GM12878 (cell line): ENCODE measurements around the gene SCLT1. TPM values are rescaled to one million over a fixed set of nuclear protein-coding genes. Genes with fewer than 3 reads are reported as not detected.
"Not testable (repeated sequence)": the region's sequence is repeated elsewhere in the genome, so short reads cannot be mapped to it uniquely, and the experiment has no call there.

Experiments
- ATAC-seq: fragments of 200-7000 bp; cut with Tn5 transposase; 3 replicates; pipeline ENCODE4 v1.9.1; 2020; ENCODE audit warnings: mild to moderate bottlenecking, moderate library complexity
- BruUV-seq: library from RNA; stranded (reverse); fragments of 400-500 nt; replicated peaks from 2 replicates; lab custom pipeline; 2021; lab: Mats Ljungman, UMichigan
- CTCF ChIA-PET: fragments of 300-600 bp; sonication (Branson Sonifier 250); formaldehyde crosslinking; extraction: SDS; loops from one replicate; lab custom pipeline; 2021; ENCODE audit warnings: inconsistent platforms; lab: Yijun Ruan, JAX
- POLR2A ChIA-PET: fragments of 350-600 bp; formaldehyde crosslinking; extraction: SDS; loops from one replicate; lab custom pipeline; 2021; ENCODE audit warnings: inconsistent platforms; lab: Charles Lee
- RAD21 ChIA-PET: fragments of 300-600 bp; sonication (Branson Sonifier 250); formaldehyde crosslinking; loops from one replicate; lab custom pipeline; 2023; ENCODE audit warnings: antibody characterized with exemption; ENCODE audit not compliant: unreplicated experiment; lab: Charles Lee
- SMC1A ChIA-PET: fragments of 300-600 bp; sonication (Branson Sonifier 250); formaldehyde crosslinking; loops from one replicate; lab custom pipeline; 2023; ENCODE audit not compliant: unreplicated experiment, uncharacterized antibody; lab: Charles Lee
- DNase-seq: peaks from one replicate; pipeline ENCODE4 v3.0.0-alpha.2; 2011; ENCODE audit warnings: low read depth, low spot score
- FAIRE-seq: peaks from 3 replicates; lab custom pipeline; 2011; peaks lifted over from hg19 to GRCh38; lab: Jason Lieb, UNC
- H2AFZ ChIP-seq: 2 replicates; pipeline ENCODE4 v1.6.0; 2011; ENCODE audit warnings: low read depth, low read length, control low read depth; ENCODE audit not compliant: control insufficient read depth
- H3K27ac ChIP-seq: 2 replicates; pipeline ENCODE4 v1.5.1; 2011; ENCODE audit warnings: control low read depth; ENCODE audit not compliant: control insufficient read depth, insufficient read depth
- H3K27me3 ChIP-seq, 2 experiments: replicated peaks in 1 of 2; 2 replicates each; pipeline versions ENCODE4 v1.6.0 to v1.6.1; 2011; ENCODE audit warnings: low read length in 1 of 2; ENCODE audit not compliant: control insufficient read depth in 2 of 2, insufficient read depth in 2 of 2
- H3K36me3 ChIP-seq, 2 experiments: 2 replicates each; pipeline ENCODE4 v1.5.1; 2011; ENCODE audit warnings: low read length in 1 of 2; ENCODE audit not compliant: control insufficient read depth in 2 of 2, insufficient read depth in 2 of 2
- H3K4me1 ChIP-seq: 2 replicates; pipeline ENCODE4 v1.6.1; 2011; ENCODE audit warnings: mild to moderate bottlenecking, low read length, moderate library complexity, mixed read lengths; ENCODE audit not compliant: control insufficient read depth, insufficient read depth
- H3K4me2 ChIP-seq: 2 replicates; pipeline ENCODE4 v1.6.0; 2011; ENCODE audit warnings: control low read depth; ENCODE audit not compliant: control insufficient read depth, insufficient read depth
- H3K4me3 ChIP-seq: fragments of 200-600 bp; sonication (generic); 2 replicates; pipeline ENCODE4 v1.5.1; 2016
- H3K79me2 ChIP-seq: 2 replicates; pipeline ENCODE4 v1.6.0; 2011; ENCODE audit warnings: low read length; ENCODE audit not compliant: control insufficient read depth, insufficient read depth
- H3K9ac ChIP-seq: 2 replicates; pipeline ENCODE4 v1.8.0; 2011; ENCODE audit warnings: low read length, control low read depth, mixed read lengths; ENCODE audit not compliant: control insufficient read depth, insufficient read depth
- H3K9me3 ChIP-seq: replicated peaks from 3 replicates; pipeline ENCODE4 v1.5.1; 2011; ENCODE audit warnings: mild to moderate bottlenecking, low read length; ENCODE audit not compliant: control insufficient read depth, insufficient read depth
- H4K20me1 ChIP-seq: 2 replicates; pipeline ENCODE4 v1.6.0; 2011; ENCODE audit not compliant: control insufficient read depth, insufficient read depth
- BHLHE40 ChIP-seq, 2 experiments: fragments of 450-650 bp in 1 of 2; IDR thresholded peaks; 2 replicates each; pipeline ENCODE4 v1.6.1; 2011 to 2017; ENCODE audit warnings: low read depth in 2 of 2, borderline replicate concordance in 1 of 2, improper control_type of control experiment in 1 of 2, low read length in 1 of 2, mild to moderate bottlenecking in 1 of 2
- CTCF ChIP-seq, 3 experiments: IDR thresholded peaks in 2 of 3; conservative IDR thresholded peaks in 1 of 3; 2 replicates each; pipeline ENCODE4 v1.5.1; 2011; ENCODE audit warnings: low read depth in 3 of 3, low read length in 3 of 3, mild to moderate bottlenecking in 3 of 3, control low read depth in 2 of 3, moderate library complexity in 2 of 3, inconsistent platforms in 1 of 3, mixed read lengths in 1 of 3; ENCODE audit not compliant: control insufficient read depth in 2 of 3, insufficient read depth in 1 of 3; ENCODE audit errors: extremely low read depth in 1 of 3
- CUX1 ChIP-seq: IDR thresholded peaks from 2 replicates; pipeline ENCODE4 v1.6.1; 2012; ENCODE audit warnings: improper control_type of control experiment, low read depth, low read length; ENCODE audit not compliant: insufficient replicate concordance
- MXI1 ChIP-seq: fragments of 150-350 bp; IDR thresholded peaks from 2 replicates; pipeline ENCODE4 v1.6.1; 2011; ENCODE audit warnings: low read depth, mild to moderate bottlenecking, inconsistent platforms, low read length, improper control_type of control experiment
- RAD51 ChIP-seq: fragments of 450-650 bp; IDR thresholded peaks from 2 replicates; pipeline ENCODE4 v1.6.1; 2016; ENCODE audit warnings: moderate library complexity, mild to moderate bottlenecking, inconsistent platforms
- SP1 ChIP-seq: IDR thresholded peaks from one replicate; pipeline ENCODE4 v1.6.1; 2011; ENCODE audit warnings: low read depth, low read length
- SRF ChIP-seq, 2 experiments: IDR thresholded peaks; 2 replicates each; pipeline ENCODE4 v1.6.1; 2011; ENCODE audit warnings: low read depth in 2 of 2, low read length in 2 of 2, mild to moderate bottlenecking in 1 of 2, moderate library complexity in 1 of 2
- STAT3 ChIP-seq: IDR thresholded peaks from 2 replicates; pipeline ENCODE4 v1.6.1; 2011; ENCODE audit warnings: low read depth, low read length, improper control_type of control experiment
- WGBS: methylation state at CpG from one replicate; pipeline ENCODE4 v1.1.6; 2016; ENCODE audit warnings: low lambda C conversion rate; ENCODE audit not compliant: insufficient replicate concordance, insufficient coverage; ENCODE audit errors: missing lambda C conversion rate; 5-methylcytosine and 5-hydroxymethylcytosine counted together
- in situ Hi-C: fragments of 300-500 bp; cut with MboI; formaldehyde crosslinking; loops from 9 replicates; pipeline ENCODE4 v1.14.3; 2018; ENCODE audit warnings: mixed read lengths
- intact Hi-C: fragments of 100-400 bp; cut with micrococcal nuclease; formaldehyde crosslinking; loops from one replicate; pipeline ENCODE4 v1.14.2; 2022; ENCODE audit not compliant: unreplicated experiment
- polyA plus RNA-seq, 11 experiments: library from polyadenylated mRNA; depleted of rRNA in 4 of 11; unstranded in 6 of 11; stranded (reverse) in 5 of 11; fragments of >200 nt; fragmentation: Nextera tagmentation in 4 of 11; fragmentation: Illumina TruSeq in 1 of 11; extraction: Ambion mirVana in 4 of 11; extraction: Trizol in 1 of 11; gene quantifications; 1 replicate in 1 of 11; 2 replicates in 10 of 11; pipeline versions ENCODE4 v1.2.1 to v1.2.3, GENCODE V29; 2011 to 2016; ENCODE audit warnings: inconsistent platforms in 2 of 11, missing spikeins in 2 of 11, low read depth in 1 of 11
- total RNA-seq, 4 experiments: library from RNA; depleted of rRNA in 3 of 4; stranded (reverse); fragments of >200 nt in 3 of 4; fragmentation: Illumina TruSeq in 1 of 4; extraction: Trizol in 1 of 4; gene quantifications; 2 replicates each; pipeline versions ENCODE4 v1.2.1 to v1.2.3, GENCODE V29; 2013 to 2021

Gene SCLT1
- total and polyA plus RNA-seq, 10 of the 15 experiments (the other 5 are each of a cell fraction or from before 2014, with no cell fraction given), result 7.8 to 31.4 (median 19.6) TPM

GRCh38 chr4:129129143-129129542 is 35.8 kb upstream of the SCLT1 start (continued):
- TF ChIP-seq MXI1, result no peak
- TF ChIP-seq STAT3, result no peak
- TF ChIP-seq SRF (IDR thresholded peaks at IDR 0.05; ENCODE audit: low read depth in 2 of 2, low read length in 2 of 2), result no peak
- TF ChIP-seq, all 136 proteins: peak for 0

- H3K36me3 ChIP-seq, H3K4me2 ChIP-seq, FAIRE-seq, intact Hi-C loops, H2AFZ ChIP-seq, H3K4me3 ChIP-seq, ATAC-seq, H3K79me2 ChIP-seq, H3K27ac ChIP-seq, BruUV-seq, H3K4me1 ChIP-seq, DNase-seq, H3K9ac ChIP-seq, CTCF ChIA-PET, in situ Hi-C loops, H3K27me3 ChIP-seq, RAD21 ChIA-PET, POLR2A ChIA-PET, H4K20me1 ChIP-seq, H3K9me3 ChIP-seq: not testable (repeated sequence)
- SMC1A ChIA-PET, result interaction anchor here (1.4 kb wide), 1 partner anchor 23 kb away, joined by 3 read pairs; no protein-coding TSS in a partner anchor
- WGBS, result 61% methylated on average over 5 of the region's 5 CpGs
These were observed 33.3 kb upstream of the SCLT1 start for GRCh38 chr4:129126614-129127013.

- 94% methylated on average over 5 of the region's 5 CpGs for WGBS
- BruUV-seq, result no TSS peak
- Histone ChIP-seq H3K9ac (no peak overlapping the region), H3K9me3 (no peaks in the 10 kb centered on the region), H3K79me2 (no peaks in the 10 kb centered on the region), H3K27me3 (no peaks in the 10 kb centered on the region), H3K4me2 (no peak overlapping the region), H3K36me3 (no peaks in the 10 kb centered on the region), H3K4me3 (no peak overlapping the region), H3K27ac (no peak overlapping the region), H2AFZ (no peak overlapping the region), H3K4me1 (no peaks in the 10 kb centered on the region), H4K20me1 (no peaks in the 10 kb centered on the region)
- FAIRE-seq (no peak), ATAC-seq (no peak), DNase-seq (no peak)
- RAD21 ChIA-PET, result no interaction called here
- POLR2A ChIA-PET, result no interaction called here
- intact Hi-C loops (no loop called here), in situ Hi-C loops (no loop called here)
- CTCF ChIA-PET, result no interaction called here
- SMC1A ChIA-PET, result no interaction called here
- no peak for TF ChIP-seq CUX1
- TF ChIP-seq CTCF (IDR thresholded peaks at IDR 0.05 in 2 of 3, conservative IDR thresholded peaks at IDR 0.05 in 1 of 3; ENCODE audit: control insufficient read depth in 2 of 3, extremely low read depth in 1 of 3, insufficient read depth in 1 of 3, low read depth in 3 of 3, low read length in 3 of 3), result no peak
- no peak for TF ChIP-seq BHLHE40 (IDR thresholded peaks at IDR 0.05; ENCODE audit: borderline replicate concordance in 1 of 2, low read depth in 2 of 2, low read length in 1 of 2)
- TF ChIP-seq RAD51, result no peak
- no peak for TF ChIP-seq SP1
These were observed 24.4 kb upstream of the SCLT1 start for GRCh38 chr4:129117705-129118104.
